Right lobe of liver (tissue), 6 donors: Measurements from ENCODE around the gene CDKAL1. TPM values are rescaled to one million over a fixed set of nuclear protein-coding genes. Genes with fewer than 3 reads are reported as not detected.

Source experiments
- ATAC-seq, 4 donors: fragments of 200-7000 bp; cut with Tn5 transposase; one replicate each; pipeline ENCODE4 v1.9.1; 2020; ENCODE audit warnings: mild to moderate bottlenecking in 4 of 4, moderate library complexity in 4 of 4
- DNase-seq, 3 donors: peaks; one replicate each; pipeline ENCODE4 v3.0.0-alpha.2; 2020
- H3K27ac ChIP-seq, 3 donors: fragments of 200-600 bp; one replicate each; pipeline ENCODE4 v1.8.0; 2022
- H3K27me3 ChIP-seq, 2 donors: fragments of 200-600 bp; one replicate each; pipeline ENCODE4 v1.8.0; 2022
- H3K36me3 ChIP-seq, 4 donors: fragments of 200-600 bp; sonication (generic) in 1 of 4; one replicate each; pipeline versions ENCODE4 v1.5.1 to v1.8.0; 2017 to 2022; ENCODE audit warnings: control low read depth in 1 of 4
- H3K4me1 ChIP-seq, 4 donors: fragments of 200-600 bp; sonication (generic) in 1 of 4; one replicate each; pipeline versions ENCODE4 v1.5.1 to v1.8.0; 2017 to 2022; ENCODE audit warnings: control low read depth in 1 of 4
- H3K4me3 ChIP-seq, 3 donors: fragments of 200-600 bp; one replicate each; pipeline ENCODE4 v1.8.0; 2022
- H3K9me3 ChIP-seq, 4 donors: fragments of 200-600 bp; sonication (generic) in 1 of 4; one replicate each; pipeline versions ENCODE4 v1.5.1 to v1.8.0; 2017 to 2022; ENCODE audit warnings: control low read depth in 1 of 4
- POLR2A ChIP-seq: fragments of 450-650 bp; IDR thresholded peaks from one replicate; pipeline ENCODE4 v1.6.1; 2017; ENCODE audit warnings: antibody characterized with exemption, mild to moderate bottlenecking
- WGBS: methylation state at CpG from one replicate; pipeline ENCODE4 v1.1.6; 2018; ENCODE audit warnings: low coverage, low lambda C conversion rate; ENCODE audit not compliant: insufficient coverage; ENCODE audit errors: missing lambda C conversion rate; 5-methylcytosine and 5-hydroxymethylcytosine counted together
- intact Hi-C, 2 donors: fragments of 100-400 bp; cut with DNase I; formaldehyde crosslinking; loops; one replicate each; pipeline versions ENCODE4 v1.11.2 to v1.14.1; 2022
- total RNA-seq, 6 experiments: library from RNA; depleted of rRNA in 2 of 6; stranded (reverse); fragments of >200 nt in 2 of 6; fragmentation: NEBNext Ultra II Directional in 3 of 6; extraction: Animal tissue kit (Norgen Biotek cat#: 25700) in 3 of 6; gene quantifications; one replicate each; pipeline versions ENCODE4 v1.1.0 to v1.2.4, GENCODE V29; 2016 to 2023
- TF ChIP-seq, protein P1 (sequence below), 4 donors: fragments of 200-600 bp in 3 of 4; fragments of 450-650 bp in 1 of 4; IDR thresholded peaks; one replicate each; pipeline versions ENCODE4 v1.5.1 to v1.8.0; 2016 to 2022; ENCODE audit warnings: antibody characterized with exemption in 4 of 4, mild to moderate bottlenecking in 2 of 4
- donor health status: DM: no; HTN: yes; CAD: no.
- donor health status: DM: no; HTN: no; CAD: no.
- donor health status: DM: no; HTN: no; CAD: no.
- donor health status: DM: no; HTN: yes; CAD: no.
- donor health status: DM: no; HTN: yes; CAD: no.

The CDKAL1 gene
- total RNA-seq, 6 experiments from 2014 or later, result 4.5 to 7.0 (median 6.2) TPM

DNA sequence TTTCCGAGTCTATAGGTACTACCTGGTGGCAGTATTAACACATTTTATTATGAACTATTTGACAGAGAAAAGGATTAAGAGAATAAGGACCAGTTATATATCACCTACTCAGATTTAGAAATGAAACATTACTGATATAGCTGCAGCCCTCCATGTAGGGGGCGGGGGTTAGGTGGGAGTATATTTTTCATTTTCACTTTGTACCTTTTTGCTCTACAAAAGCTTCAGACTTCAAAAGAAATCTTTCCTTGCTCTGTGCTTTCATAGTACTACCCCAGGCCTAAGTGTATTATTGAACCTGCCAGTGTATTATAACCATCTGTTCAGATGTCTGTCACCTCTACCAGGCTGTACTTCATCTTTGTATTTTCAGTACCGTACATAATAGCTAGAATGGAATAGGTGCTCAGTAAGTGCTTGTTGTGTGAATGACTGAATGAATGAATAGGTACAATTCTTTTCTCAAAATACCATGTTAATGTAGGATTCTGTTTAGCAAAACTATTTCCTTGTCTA lies 43.0 kb downstream of the CDKAL1 start:
- TF ChIP-seq, protein P1, sequence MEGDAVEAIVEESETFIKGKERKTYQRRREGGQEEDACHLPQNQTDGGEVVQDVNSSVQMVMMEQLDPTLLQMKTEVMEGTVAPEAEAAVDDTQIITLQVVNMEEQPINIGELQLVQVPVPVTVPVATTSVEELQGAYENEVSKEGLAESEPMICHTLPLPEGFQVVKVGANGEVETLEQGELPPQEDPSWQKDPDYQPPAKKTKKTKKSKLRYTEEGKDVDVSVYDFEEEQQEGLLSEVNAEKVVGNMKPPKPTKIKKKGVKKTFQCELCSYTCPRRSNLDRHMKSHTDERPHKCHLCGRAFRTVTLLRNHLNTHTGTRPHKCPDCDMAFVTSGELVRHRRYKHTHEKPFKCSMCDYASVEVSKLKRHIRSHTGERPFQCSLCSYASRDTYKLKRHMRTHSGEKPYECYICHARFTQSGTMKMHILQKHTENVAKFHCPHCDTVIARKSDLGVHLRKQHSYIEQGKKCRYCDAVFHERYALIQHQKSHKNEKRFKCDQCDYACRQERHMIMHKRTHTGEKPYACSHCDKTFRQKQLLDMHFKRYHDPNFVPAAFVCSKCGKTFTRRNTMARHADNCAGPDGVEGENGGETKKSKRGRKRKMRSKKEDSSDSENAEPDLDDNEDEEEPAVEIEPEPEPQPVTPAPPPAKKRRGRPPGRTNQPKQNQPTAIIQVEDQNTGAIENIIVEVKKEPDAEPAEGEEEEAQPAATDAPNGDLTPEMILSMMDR (IDR thresholded peaks at IDR 0.05), result no peak
- no peak for TF ChIP-seq POLR2A
- 84% methylated on average over 3 of the region's 3 CpGs for WGBS
- no peak overlapping the region for H3K4me3 ChIP-seq
- H3K36me3 ChIP-seq, result no peaks in the 10 kb centered on the region
- no peak for DNase-seq
- H3K4me1 ChIP-seq, result peaks cover 0 to 7% (median 3%) of the 10 kb centered on the region in 4 donors
- ATAC-seq, result no peak
- H3K27me3 ChIP-seq, result no peaks in the 10 kb centered on the region
- intact Hi-C loops, result no loop called here
- no peaks in the 10 kb centered on the region for H3K9me3 ChIP-seq
- H3K27ac ChIP-seq, result no peak overlapping the region

DNA sequence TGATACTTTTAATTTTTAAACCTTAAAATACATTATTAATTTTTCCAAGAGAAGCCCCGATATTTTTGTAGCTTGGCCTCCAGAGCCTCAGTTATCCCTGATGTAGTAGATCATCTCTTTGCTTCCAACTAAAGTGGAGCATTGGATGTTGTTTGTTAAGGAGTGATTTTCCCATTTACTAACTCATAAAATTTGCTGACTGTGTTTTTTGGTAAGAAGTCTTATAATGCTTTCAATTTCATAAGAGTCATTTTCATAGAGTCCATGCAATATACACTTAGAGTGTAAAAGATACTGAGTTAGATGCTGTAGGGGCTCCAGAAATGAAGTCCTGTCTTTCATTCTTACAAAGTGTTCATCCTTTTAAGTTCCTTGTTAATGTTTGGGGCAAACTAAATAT lies 46.8 kb downstream of the CDKAL1 start:
- Histone ChIP-seq H3K27ac (no peak overlapping the region), H3K4me1 (peaks cover 0 to 10% (median 5%) of the 10 kb centered on the region in 4 donors), H3K4me3 (no peak overlapping the region), H3K27me3 (no peaks in the 10 kb centered on the region), H3K9me3 (no peaks in the 10 kb centered on the region), H3K36me3 (no peaks in the 10 kb centered on the region)
- WGBS, result 100% methylated on average over 1 of the region's 1 CpG
- intact Hi-C loops, result no loop called here
- no peak for TF ChIP-seq POLR2A
- TF ChIP-seq, protein P1 (IDR thresholded peaks at IDR 0.05), result no peak
- DNase-seq, result no peak
- no peak for ATAC-seq

DNA sequence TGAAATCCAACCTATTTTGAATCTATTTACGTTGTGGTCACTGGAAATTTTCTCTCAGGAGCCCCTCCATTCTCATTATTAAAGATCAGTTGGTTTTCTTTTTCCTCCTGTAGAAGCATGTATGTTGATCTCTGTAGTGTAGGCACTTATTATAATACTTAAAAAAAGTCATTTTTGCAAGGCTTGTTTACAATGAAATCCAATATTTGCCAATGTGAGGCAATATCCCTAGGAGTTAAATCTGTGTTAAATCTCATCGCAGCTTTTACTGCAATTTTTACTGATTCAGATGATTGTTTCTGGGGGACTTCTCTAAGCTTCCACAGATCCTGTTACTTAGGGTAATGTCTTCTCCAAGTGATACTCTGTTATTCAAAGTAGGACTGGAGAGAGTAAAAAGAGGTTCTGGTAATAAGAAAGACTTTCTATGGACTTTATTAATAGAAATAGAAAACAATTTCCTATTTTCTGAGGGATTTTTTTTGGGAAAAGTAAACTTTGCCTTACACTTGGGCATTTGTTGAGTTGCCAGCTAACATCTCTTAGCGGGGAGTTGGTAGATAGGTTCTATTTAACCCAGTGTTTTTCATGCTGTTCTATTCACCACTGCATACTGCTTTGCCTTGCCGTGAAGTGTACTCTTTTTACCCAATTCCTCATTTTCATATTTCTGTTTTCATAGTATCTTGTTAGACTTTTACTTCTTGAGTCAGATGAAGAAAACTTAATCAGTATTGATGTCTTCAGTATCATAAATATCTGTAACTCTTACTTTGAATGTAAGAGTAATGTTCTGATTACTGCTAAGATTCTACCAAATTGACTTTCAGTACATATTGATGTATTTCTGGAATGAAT lies 48.6 kb downstream of the CDKAL1 start:
- 53% methylated on average over 4 of the region's 4 CpGs for WGBS
- no peaks in the 10 kb centered on the region for H3K9me3 ChIP-seq
- peaks cover 0 to 10% (median 5%) of the 10 kb centered on the region in 4 donors for H3K4me1 ChIP-seq
- H3K36me3 ChIP-seq, result no peaks in the 10 kb centered on the region
- intact Hi-C loops, result no loop called here
- no peak for TF ChIP-seq POLR2A
- TF ChIP-seq, protein P1 (IDR thresholded peaks at IDR 0.05), result no peak
- H3K27ac ChIP-seq, result no peak overlapping the region
- H3K4me3 ChIP-seq, result no peak overlapping the region
- no peaks in the 10 kb centered on the region for H3K27me3 ChIP-seq
- ATAC-seq, result peak in 2 of 4 donors; percentile 16 to 36
- no peak for DNase-seq

DNA sequence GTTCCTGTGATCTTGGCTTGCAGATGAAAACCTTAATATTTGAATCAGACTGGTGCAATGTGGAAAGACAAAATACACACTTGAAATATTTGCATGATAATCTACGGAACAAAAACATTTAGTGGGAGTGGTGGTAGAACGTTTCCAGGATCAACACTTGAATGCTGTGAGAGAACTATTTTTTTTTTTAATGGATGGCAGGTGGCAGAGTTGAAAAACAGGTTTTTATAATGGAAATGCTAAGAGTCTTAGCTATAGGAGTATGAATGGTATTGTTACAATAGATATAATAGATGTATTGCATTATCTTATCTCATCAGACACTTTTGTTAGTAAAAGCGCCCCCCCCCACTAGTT lies 49.2 kb downstream of the CDKAL1 start:
- H3K27me3 ChIP-seq, result no peaks in the 10 kb centered on the region
- no peaks in the 10 kb centered on the region for H3K36me3 ChIP-seq
- intact Hi-C loops, result no loop called here
- ATAC-seq (no peak), DNase-seq (no peak)
- H3K4me1 ChIP-seq, result peaks cover 0 to 10% (median 5%) of the 10 kb centered on the region in 4 donors
- H3K9me3 ChIP-seq, result no peaks in the 10 kb centered on the region
- no peak overlapping the region for H3K4me3 ChIP-seq
- TF ChIP-seq, protein P1 (IDR thresholded peaks at IDR 0.05), result no peak
- TF ChIP-seq POLR2A, result no peak
- WGBS, result 63% methylated on average over 3 of the region's 3 CpGs
- H3K27ac ChIP-seq, result no peak overlapping the region
